Measurements from ENCODE around the gene CORO1C.

The CORO1C gene

GRCh38 chr12:108613548-108613947 is 117.8 kb downstream of the CORO1C start:
- no peak for DNase-seq

GRCh38 chr12:108612788-108613282 is 118.5 kb downstream of the CORO1C start:
- DNase-seq: no peak

GRCh38 chr12:108611884-108612415 is 119.4 kb downstream of the CORO1C start:
- no peak for DNase-seq

GRCh38 chr12:108610856-108611605 is 120.3 kb downstream of the CORO1C start:
- no peak for DNase-seq

GRCh38 chr12:108610336-108610815 is 120.9 kb downstream of the CORO1C start:
- no peak for DNase-seq

GRCh38 chr12:108609537-108610335 is 121.6 kb downstream of the CORO1C start:
- DNase-seq: no peak

GRCh38 chr12:108608616-108609015 is 122.7 kb downstream of the CORO1C start:
- no peak for DNase-seq

GRCh38 chr12:108607981-108608600 is 123.2 kb downstream of the CORO1C start:
- no peak for DNase-seq

- no peak for DNase-seq
These were observed 124.8 kb downstream of the CORO1C start for GRCh38 chr12:108606492-108606891.

GRCh38 chr12:108605690-108606406 is 125.5 kb downstream of the CORO1C start:
- DNase-seq: no peak

GRCh38 chr12:108605000-108605689 is 126.2 kb downstream of the CORO1C start:
- DNase-seq: no peak

- DNase-seq: no peak
These were observed 126.9 kb downstream of the CORO1C start for GRCh38 chr12:108604208-108604941.

GRCh38 chr12:108603743-108604142 is 127.6 kb downstream of the CORO1C start:
- no peak for DNase-seq

- no peak for DNase-seq
These were observed 128.2 kb downstream of the CORO1C start for GRCh38 chr12:108602976-108603704.

- no peak for DNase-seq
These were observed 129.1 kb downstream of the CORO1C start for GRCh38 chr12:108602209-108602705.

GRCh38 chr12:108600702-108601007 is 130.7 kb downstream of the CORO1C start:
- DNase-seq: no peak

GRCh38 chr12:108599948-108600701 is 131.2 kb downstream of the CORO1C start:
- DNase-seq: no peak

- DNase-seq: no peak
These were observed 131.8 kb downstream of the CORO1C start for GRCh38 chr12:108599541-108599940.

GRCh38 chr12:108598553-108599250 is 132.6 kb downstream of the CORO1C start:
- no peak for DNase-seq

Measured in T1000 (cell line).